GM18951 (cell line): ENCODE results near the gene PARK7.
"Not testable (repeated sequence)": the region's sequence is repeated elsewhere in the genome, so short reads cannot be mapped to it uniquely, and the experiment has no call there.

Experiments
- POLR2A ChIP-seq: IDR thresholded peaks from 4 replicates; pipeline ENCODE4 v1.6.1; 2011; ENCODE audit warnings: mild to moderate bottlenecking; ENCODE audit not compliant: insufficient read length, insufficient read depth; ENCODE audit errors: extremely low read depth
- in situ Hi-C: fragments of 300-500 bp; cut with MboI; formaldehyde crosslinking; loops from one replicate; pipeline ENCODE4 v1.12.0; 2022; ENCODE audit warnings: low sequenced_read_pairs, mixed read lengths, inconsistent platforms; ENCODE audit not compliant: unreplicated experiment

PARK7 gene

GRCh38 chr1:7930645-7931445 lies 30.7 kb upstream of the PARK7 start:
- TF ChIP-seq POLR2A, result no peak
- in situ Hi-C loops, result no loop called here

DNA sequence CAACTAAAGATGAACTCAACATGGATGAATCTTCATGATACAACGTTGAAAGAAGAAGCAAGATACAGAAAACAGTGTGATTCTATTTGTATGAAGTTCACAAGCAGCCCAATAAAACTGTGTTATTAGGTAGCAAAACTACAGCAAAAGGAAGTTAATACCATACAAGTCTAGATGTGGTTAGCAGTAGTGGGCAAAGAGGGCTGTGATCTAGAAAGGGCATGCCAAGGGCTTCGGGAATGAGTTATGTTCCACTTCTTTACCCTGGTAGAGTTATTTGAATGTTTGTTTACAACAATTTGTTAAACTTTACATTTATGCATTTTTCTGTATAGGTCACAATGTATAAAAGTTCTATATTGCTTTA lies 30.1 kb upstream of the PARK7 start:
- in situ Hi-C loops, result no loop called here
- TF ChIP-seq POLR2A, result no peak

GRCh38 chr1:7932524-7933138 lies 28.9 kb upstream of the PARK7 start:
- TF ChIP-seq POLR2A, result no peak
- in situ Hi-C loops, result no loop called here

- TF ChIP-seq POLR2A, result no peak
- in situ Hi-C loops, result no loop called here
Observed at GRCh38 chr1:7938070-7938469, 23.4 kb upstream of the PARK7 start.

- in situ Hi-C loops, result no loop called here
Observed at GRCh38 chr1:7940034-7940433, 21.5 kb upstream of the PARK7 start.

GRCh38 chr1:7940745-7941436 lies 20.6 kb upstream of the PARK7 start, which contains the start of gene TNFRSF9:
TSS of gene TNFRSF9 (minus strand) at chr1:7940839. CDS start at chr1:7939994, 845 bp downstream.
- in situ Hi-C loops, result no loop called here
- peak; percentile 47 for TF ChIP-seq POLR2A

More at GRCh38 chr1:7940034-7940433, 21.5 kb upstream of the PARK7 start:
- no peak for TF ChIP-seq POLR2A

- in situ Hi-C loops, result no loop called here
- TF ChIP-seq POLR2A, result no peak
Observed at GRCh38 chr1:7941437-7941793, 20.1 kb upstream of the PARK7 start.

- TF ChIP-seq POLR2A, result no peak
- in situ Hi-C loops, result no loop called here
Observed at GRCh38 chr1:7942214-7942921, 19.1 kb upstream of the PARK7 start.

DNA sequence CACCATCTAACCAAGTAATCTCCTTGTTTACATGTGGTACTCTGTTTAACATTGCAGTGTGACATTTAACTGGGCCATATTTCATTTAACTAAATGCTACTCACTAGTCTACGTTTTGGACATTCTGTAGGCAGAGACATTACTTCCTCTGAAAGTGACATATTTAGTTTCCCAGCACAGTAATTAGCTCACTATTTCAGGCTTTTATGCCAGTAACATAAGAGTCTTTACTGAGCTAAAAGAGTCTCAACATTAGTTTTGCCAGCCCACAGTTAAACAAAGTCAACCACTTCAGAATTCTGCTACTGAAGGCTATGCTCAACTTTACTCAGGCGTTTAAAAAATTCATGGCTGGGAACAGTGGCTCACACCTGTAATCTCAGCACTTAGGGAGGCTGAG lies 18.3 kb upstream of the PARK7 start:
- TF ChIP-seq POLR2A, result no peak
- in situ Hi-C loops, result no loop called here

- in situ Hi-C loops, result no loop called here
- TF ChIP-seq POLR2A, result no peak
Observed at GRCh38 chr1:7948960-7949359, 12.6 kb upstream of the PARK7 start.

- in situ Hi-C loops, result not testable (repeated sequence)
Observed at GRCh38 chr1:7952791-7953190, 8.7 kb upstream of the PARK7 start.

DNA sequence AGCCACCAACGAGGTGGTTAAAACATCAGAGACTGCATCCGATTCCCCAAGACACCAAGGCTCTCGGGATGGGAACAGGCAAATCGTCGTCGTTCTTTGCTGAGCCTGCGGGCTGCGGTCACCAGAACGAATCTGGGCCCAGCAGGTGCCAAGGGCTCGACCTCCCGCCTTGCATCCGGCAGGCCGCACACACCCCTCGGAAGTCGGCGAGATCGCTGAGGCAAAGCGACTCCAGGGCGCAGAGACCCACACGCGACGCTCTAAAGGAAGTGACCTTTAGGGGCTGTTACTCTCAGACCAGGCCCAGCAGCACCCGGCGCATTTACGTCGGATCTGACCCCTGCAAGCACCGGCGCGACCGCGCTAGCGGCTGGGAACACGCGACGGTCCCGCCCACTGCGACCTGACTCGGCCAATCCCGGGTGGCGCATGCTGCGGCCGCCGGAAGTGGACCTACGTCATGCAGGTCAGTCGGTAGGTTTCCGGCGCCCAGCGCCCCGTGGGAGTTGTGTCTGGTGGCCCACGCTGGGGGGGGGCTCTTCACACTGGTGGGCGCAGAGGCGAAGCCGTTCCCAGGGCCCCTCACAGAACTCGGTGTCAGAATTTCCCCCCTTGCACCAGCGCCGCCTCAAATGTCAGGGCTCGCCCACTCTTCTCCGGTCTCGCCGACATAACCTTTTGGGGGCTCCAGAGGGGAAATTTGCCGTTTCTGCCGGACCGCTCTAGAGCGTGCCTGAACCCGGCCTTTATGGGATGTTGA lies 7.5 kb upstream of the PARK7 start:
- TF ChIP-seq POLR2A, result peak; percentile 85
- in situ Hi-C loops, result no loop called here

- in situ Hi-C loops, result no loop called here
- TF ChIP-seq POLR2A, result no peak
Observed at GRCh38 chr1:7954683-7955082, 6.8 kb upstream of the PARK7 start.
